Hematopoietic multipotent progenitor cell treated with erythropoietin and hydrocortisone succinate and interleukin-3 and kit ligand, for 8 days (in vitro differentiated cells): Measurements from ENCODE around the gene SMIM1.

ENCODE experiments used
- DNase-seq: peaks from one replicate; pipeline ENCODE4 v3.0.0-alpha.2; 2015

Gene SMIM1

DNA sequence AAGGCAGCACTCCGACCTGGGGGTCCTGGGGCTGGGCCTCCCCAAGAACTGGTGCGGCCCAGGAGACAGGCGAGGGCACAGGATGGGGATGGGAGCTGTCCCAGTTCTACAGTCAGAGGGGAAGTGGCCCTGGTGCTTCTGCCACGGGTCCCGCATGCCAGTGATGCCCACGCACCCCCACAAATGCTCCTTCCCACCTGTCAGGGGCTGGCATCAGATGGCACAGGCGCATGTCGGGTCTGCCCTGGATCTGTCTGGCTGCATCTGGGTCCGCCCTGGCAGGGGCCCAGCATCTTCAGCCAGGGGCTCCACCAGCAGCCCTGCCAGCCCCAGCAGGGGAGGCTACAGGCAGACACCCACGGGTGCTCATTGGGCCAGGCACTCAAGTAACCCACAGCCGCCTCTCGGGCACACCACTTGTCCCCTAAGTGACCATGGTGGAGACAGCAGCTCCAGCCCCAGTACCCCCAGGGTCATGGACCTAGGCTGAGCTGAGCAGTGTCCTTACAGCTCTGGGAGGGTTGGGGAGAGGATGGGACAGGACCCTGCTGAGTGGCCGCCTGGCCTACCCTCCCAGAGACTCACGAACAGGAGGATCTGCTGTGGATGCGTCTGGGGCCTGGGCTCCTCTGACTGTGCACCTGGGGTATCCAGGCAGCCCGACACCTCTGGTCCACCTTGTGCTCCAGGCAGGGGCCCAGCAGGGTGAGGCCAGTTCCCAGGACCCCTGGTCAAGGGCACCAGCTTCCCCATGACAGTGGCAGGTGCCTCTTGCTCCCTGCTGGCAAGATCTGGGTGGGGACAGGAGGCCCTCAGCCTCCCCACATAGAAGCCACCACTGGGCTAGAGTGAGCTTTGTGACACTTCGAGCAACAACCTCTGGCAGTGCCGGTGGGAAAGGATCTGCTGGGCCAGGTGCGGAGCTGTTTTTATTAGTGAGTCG lies 5.4 kb downstream of the SMIM1 start:
- peak; percentile 24 for DNase-seq

GRCh38 chr1:3778590-3779264 lies 6.2 kb downstream of the SMIM1 start:
- peak; percentile 40 for DNase-seq

DNA sequence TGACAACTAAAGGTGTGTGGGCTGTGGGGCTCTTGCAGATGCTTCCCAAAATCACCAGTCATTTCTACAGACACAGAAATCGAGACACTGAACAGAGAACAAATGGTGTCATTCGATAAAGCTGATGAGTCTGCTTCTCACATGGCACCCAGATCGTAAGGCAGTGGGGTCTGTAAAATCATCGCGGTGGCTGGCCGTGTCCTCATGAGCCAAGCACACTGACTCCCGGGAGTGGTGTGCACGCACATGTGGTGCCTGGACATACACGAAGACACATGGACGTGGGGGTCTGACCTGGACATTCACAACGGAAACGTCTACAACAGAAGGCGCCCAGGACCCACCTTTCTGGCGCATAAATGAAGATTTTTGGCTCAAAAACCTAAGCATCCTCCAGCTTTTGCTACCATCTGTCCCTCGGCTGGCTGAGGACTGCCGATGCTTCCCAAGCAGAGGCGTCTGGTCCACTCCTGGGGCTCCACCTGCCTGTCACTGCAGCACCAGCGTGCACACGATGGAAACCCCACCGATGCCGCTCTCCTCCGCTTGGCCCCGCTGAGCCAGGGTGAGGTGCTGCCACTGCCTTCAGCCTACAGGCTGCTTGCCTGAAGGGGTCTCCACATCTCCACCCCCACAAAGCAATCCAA lies 6.8 kb downstream of the SMIM1 start:
- DNase-seq, result peak; percentile 34

DNA sequence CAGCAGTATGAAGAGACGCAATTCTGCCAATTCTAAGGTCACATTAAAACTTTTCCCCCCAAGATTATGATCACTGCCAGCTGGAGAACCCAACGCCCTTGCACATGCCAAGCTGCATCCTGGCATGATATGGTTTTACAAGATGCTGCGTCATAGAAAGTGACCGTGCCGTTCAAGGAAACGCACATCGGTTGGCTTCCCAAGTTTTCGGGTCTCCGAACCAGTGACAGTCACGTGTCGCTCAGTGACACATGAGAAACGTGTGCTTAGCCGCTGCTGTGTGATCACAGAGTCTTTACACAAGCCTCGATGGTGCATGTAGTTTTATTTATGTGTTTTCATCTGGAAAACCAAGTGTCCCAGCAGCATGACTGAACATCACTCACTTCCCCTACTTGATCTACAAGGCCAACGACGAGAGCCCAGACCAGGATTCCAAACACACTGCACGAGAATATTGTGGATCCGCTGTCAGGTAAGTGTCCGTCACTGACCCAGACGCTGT lies 7.4 kb downstream of the SMIM1 start:
- DNase-seq, result peak; percentile 27

GRCh38 chr1:3780901-3781300 lies 8.4 kb downstream of the SMIM1 start:
- no peak for DNase-seq

DNA sequence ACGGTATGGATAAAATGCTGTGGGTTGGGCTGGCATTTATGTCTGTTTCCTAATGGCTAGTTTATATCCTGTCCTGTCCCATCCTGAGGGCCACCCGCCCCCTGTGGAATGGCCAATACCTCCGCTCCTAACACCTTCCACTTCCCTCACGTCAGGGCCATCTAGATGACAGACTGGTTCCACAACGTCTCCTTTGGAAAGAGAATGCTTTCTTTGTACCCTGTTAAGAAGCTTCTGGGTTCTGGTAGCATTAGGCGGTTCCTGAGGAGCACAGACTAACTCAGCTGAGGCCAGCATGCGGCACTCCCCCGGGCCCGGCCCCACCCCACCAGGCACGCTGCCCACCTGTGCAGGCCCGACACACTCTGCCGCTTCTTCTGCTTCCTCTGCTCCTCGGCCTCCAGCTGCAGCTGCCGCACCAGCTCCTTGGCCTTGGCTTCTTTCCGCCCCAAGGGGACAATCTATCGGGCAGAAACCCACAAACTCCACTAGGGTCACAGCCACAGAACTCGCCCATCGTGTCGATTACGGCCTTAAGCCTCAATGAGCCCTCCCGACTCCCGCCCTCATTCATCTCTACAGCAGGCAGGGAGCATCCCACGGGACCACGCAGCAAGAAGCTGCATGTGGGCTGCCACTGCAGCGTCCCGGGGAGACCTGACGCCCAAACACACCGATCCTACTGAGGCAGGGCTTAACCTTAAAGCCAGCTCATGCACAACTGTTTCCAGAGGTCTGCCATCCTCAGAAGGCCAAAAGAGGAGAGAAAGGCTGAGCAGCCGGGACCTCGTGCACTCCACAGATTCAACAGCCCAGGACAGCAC lies 11.3 kb downstream of the SMIM1 start:
- no peak for DNase-seq

- DNase-seq, result no peak
Observed at GRCh38 chr1:3785045-3785444, 12.5 kb downstream of the SMIM1 start.

DNA sequence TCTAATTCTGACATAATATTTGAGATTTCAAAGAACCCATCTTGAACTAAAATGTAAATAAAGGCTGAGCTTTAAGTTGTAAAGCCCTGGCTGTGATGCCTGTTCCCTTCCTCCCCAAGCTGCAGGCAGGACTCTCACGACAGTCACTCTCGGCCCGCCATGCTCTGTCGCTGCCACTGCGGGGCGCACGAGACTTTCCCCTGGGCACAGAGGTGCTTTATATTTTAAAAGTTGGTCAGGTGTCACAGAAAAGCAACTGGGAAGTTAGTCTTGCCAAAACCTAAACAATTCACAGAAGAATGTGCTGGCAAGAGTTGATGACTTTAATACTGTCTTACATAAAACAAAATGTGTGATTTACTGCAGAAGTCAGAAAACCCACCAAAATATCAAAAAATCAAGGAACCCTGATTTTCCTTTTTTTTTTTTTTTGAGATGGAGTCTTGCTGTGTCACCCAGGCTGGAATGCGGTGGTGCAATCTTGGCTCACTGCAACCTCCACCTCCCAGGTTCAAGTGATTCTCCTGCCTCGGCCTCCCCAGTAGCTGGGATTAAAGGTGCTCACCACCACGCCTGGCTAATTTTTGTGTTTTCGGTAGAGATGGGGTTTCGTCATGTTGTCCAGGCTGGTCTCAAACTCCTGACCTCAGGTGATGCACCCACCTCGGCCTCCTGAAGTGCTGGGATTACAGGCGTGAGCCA lies 13.1 kb downstream of the SMIM1 start:
- DNase-seq, result peak; percentile 49

DNA sequence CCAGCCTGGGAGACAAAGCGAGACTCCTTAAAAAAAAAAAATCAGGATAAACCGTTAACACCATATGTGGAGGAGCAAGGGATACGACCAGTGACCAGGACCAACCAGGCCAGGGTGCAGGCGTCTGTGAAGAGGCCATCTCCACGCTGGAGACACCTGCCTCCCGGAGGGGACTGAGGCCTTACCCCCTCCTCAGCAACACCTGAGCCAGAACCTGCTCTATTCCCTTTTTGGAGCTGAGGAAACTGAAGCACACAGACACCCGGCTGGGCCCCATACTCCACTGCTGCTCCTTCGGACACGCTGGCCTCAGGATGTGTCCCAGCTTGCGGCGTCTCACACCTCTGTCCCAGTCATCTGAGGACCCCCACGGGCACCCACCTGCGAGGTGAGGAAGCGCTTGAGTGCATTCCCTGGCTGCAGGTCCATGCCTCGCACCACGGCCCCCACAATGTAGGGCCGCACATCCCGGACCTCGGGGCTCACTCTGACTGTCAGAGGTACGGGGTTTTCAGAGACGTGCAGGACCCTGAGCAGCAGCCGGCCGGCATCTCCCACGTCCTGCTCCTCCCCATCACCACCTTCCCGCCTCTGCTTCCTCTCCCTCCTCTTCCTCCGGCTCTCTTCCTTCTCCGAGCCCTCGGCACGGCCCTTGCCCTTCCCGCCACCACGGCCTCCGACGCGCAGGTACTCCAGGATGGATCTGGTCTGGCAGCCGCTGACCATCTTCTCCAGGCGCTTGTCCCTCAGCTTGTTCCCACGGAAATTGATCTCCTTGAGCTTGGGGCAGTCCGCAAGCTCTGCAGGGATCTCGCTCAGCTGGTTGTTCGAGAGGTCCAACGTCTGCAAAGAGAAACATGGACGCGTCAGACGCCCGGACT lies 14.2 kb downstream of the SMIM1 start:
- no peak for DNase-seq

DNA sequence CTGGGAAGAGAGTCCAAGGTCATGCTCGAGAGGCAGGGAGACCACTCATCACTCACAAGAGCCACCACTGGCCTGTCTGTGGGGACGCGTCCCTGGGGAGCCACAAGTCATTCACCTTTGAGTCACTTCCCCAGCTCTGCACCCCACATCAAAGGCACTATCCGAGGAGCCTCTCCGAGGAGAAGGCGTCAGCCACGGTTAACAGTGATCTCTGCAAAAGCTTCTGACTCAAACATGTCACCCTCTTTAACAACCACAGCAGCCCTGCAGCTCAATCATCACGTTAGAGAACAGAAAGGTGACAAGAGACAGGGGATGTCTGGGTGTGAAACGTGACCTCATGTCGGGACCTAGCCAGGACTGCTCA lies 14.8 kb downstream of the SMIM1 start:
- no peak for DNase-seq

DNA sequence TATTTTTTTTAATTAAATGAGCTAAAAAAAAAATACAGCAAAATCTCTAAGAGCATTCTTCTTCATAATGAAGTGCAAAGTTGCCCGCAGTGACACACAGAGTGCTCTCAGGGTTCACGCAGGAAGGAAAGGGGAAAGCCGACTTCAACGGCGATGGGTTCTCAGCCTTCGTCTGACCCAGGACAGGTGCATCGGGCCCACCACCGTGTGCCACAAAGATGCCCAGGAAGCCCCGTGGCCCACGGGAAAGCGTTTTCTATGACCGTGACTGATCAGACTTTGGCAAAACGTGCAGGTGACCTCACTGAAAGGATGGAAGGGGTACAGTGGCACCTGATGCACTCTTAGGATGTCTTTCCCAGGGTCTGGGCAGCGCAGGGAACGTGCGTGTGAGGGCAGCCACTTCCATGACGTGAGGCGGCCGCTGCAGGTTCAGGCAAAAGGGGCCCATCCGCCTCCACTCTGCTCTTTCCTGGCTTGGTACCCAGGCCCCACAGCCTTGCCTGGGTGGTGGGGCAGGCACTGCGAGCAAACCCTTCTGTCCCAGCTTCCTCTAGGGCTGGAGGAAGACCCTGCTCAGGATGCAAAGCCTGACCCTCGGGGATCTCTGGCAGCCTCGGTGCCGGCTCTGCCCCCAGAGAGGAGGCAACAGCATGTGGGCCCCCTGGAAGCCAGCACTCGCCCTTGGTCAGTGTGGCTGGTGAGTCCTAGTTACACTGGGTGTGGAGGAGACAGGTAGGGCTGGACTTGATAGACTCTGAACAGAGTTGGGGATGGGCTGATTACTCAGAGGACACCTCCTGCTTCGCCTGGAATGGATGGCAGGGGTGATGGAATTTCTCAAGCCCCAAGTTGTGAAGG lies 15.4 kb downstream of the SMIM1 start:
- DNase-seq, result no peak

- no peak for DNase-seq
Observed at GRCh38 chr1:3788756-3789420, 16.3 kb downstream of the SMIM1 start.

DNA sequence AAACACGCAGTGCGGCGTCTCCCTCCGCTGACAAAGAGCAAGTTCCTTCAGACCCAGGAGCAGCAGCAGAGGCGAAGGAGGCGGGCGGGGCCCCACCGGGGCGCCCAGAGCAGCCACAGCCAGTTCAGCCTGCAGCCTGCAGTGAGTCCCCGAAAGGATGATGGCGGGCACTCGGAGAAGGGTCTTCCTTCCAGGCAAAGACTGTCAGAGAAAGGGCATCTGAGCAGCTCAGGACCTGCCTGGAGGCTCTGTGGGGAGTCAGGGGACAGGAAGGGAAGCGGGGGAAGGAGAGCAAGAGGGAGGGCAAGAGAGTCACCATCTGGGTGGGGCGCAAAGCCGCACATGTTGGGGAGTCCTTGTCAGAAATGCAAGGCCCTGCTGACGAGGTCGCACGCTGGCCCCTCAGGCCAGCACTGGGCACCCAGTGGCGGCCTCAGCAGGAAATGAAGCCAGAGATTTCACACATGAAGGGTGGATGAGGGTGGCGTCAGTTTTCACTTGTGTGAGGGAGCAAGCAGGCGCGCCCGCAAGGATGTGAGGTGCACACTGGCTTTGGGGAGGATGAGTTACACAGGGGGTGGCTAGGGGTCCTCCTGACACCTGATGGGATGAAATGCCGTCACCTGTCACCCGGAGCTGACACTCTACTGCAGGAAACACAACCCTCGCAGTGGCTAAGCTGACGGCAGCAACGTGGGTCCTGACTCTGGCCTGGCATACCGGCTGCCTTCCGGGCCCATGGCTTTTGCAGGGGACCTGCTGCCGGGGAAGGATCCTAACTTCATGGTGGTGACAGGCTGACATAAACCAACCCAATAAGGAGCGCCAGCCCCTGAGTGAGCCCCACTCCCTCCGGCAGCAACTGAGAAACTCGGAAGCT lies 17.1 kb downstream of the SMIM1 start:
- no peak for DNase-seq

GRCh38 chr1:3790500-3790923 lies 18.0 kb downstream of the SMIM1 start:
- no peak for DNase-seq

- DNase-seq, result no peak
Observed at GRCh38 chr1:3790952-3791351, 18.4 kb downstream of the SMIM1 start.

- DNase-seq, result no peak
Observed at GRCh38 chr1:3795453-3796214, 23.1 kb downstream of the SMIM1 start.
